HuH-7.5 (cell line): ENCODE measurements around the gene MFSD2B.
"Not testable (repeated sequence)": the region's sequence is repeated elsewhere in the genome, so short reads cannot be mapped to it uniquely, and the experiment has no call there.

Experiments used
- DNase-seq: peaks from one replicate; pipeline ENCODE4 v3.0.0; 2011; ENCODE audit warnings: low spot score

Gene MFSD2B

GRCh38 chr2:24009680-24010476, at the start of gene MFSD2B:
Gene MFSD2B, plus strand, starts transcription at chr2:24010085. Its CDS starts 12 bp downstream, at chr2:24010097.
- no peak for DNase-seq

GRCh38 chr2:23967846-23968245, 42.0 kb upstream of the MFSD2B start:
- no peak for DNase-seq

GRCh38 chr2:23976883-23977282, 33.0 kb upstream of the MFSD2B start:
- DNase-seq = no peak

- no peak for DNase-seq
These were observed 21.5 kb upstream of the MFSD2B start for GRCh38 chr2:23988371-23988770.

GRCh38 chr2:23992931-23993330, 17.0 kb upstream of the MFSD2B start:
- DNase-seq = no peak

GRCh38 chr2:23993736-23994269, 16.1 kb upstream of the MFSD2B start:
- no peak for DNase-seq

GRCh38 chr2:23994567-23994966, 15.3 kb upstream of the MFSD2B start:
- no peak for DNase-seq

GRCh38 chr2:24007693-24008092, 2.2 kb upstream of the MFSD2B start:
- DNase-seq = no peak

GRCh38 chr2:24008672-24009366, 1.1 kb upstream of the MFSD2B start:
- no peak for DNase-seq

- DNase-seq = no peak
These were observed 562 bp upstream of the MFSD2B start for GRCh38 chr2:24009367-24009679.

GRCh38 chr2:24010477-24011249, 778 bp downstream of the MFSD2B start:
- DNase-seq = no peak

- no peak for DNase-seq
These were observed 1.6 kb downstream of the MFSD2B start for GRCh38 chr2:24011250-24012104.

GRCh38 chr2:24012521-24013188, 2.8 kb downstream of the MFSD2B start:
- no peak for DNase-seq

GRCh38 chr2:24014902-24015301, 5.0 kb downstream of the MFSD2B start:
- DNase-seq = not testable (repeated sequence)

GRCh38 chr2:24015562-24016375, 5.9 kb downstream of the MFSD2B start:
- DNase-seq = peak; percentile 72

GRCh38 chr2:24016376-24016761, 6.5 kb downstream of the MFSD2B start:
- no peak for DNase-seq

- no peak for DNase-seq
These were observed 7.2 kb downstream of the MFSD2B start for GRCh38 chr2:24016853-24017703.

GRCh38 chr2:24017711-24018110, 7.8 kb downstream of the MFSD2B start:
- no peak for DNase-seq

- DNase-seq = no peak
These were observed 8.4 kb downstream of the MFSD2B start for GRCh38 chr2:24018241-24018640.
